ENCODE results near the gene SDR42E2.

DNA sequence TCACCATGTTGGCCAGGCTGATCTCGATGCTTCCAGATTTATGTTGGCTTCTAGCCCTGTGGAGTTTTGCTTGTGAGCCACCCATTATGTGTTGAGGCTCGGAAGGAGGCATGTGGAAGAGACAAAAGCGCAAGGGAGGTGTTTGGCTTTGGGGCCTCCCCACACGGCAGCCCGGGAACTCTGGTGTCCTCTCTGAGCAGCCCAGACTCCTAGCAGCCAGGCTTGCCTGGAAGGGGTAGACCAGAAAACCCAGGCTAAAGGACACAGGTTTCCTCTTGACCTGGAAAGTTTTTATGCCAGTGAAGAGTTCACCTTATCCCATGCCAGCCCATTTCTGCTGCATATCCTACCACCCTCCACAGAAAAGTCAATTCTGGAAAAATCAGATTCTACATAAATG lies 21.0 kb downstream of the SDR42E2 start:
- TF ChIP-seq, protein P1, sequence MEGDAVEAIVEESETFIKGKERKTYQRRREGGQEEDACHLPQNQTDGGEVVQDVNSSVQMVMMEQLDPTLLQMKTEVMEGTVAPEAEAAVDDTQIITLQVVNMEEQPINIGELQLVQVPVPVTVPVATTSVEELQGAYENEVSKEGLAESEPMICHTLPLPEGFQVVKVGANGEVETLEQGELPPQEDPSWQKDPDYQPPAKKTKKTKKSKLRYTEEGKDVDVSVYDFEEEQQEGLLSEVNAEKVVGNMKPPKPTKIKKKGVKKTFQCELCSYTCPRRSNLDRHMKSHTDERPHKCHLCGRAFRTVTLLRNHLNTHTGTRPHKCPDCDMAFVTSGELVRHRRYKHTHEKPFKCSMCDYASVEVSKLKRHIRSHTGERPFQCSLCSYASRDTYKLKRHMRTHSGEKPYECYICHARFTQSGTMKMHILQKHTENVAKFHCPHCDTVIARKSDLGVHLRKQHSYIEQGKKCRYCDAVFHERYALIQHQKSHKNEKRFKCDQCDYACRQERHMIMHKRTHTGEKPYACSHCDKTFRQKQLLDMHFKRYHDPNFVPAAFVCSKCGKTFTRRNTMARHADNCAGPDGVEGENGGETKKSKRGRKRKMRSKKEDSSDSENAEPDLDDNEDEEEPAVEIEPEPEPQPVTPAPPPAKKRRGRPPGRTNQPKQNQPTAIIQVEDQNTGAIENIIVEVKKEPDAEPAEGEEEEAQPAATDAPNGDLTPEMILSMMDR (IDR thresholded peaks at IDR 0.05; ENCODE audit: insufficient read depth, low read length, poor library complexity, severe bottlenecking): no peak
- no peak for TF ChIP-seq EZH2phosphoT487 (conservative IDR thresholded peaks at IDR 0.05; ENCODE audit: low read length)

Data from SU-DHL-6 (cell line).